MM.1S (cell line): ENCODE data around the gene RPH3AL.

ENCODE experiments used
- DNase-seq: peaks from one replicate; pipeline ENCODE4 v3.0.0-alpha.2; 2015
- H2AFZ ChIP-seq: fragments of 300-600 bp; sonication (generic); 2 replicates; pipeline ENCODE4 v1.6.0; 2016; ENCODE audit warnings: antibody characterized with exemption, low read length
- H3F3A ChIP-seq: fragments of 300-600 bp; sonication (generic); 2 replicates; pipeline ENCODE4 v1.6.1; 2016; ENCODE audit warnings: mild to moderate bottlenecking, antibody characterized with exemption, low read length, moderate library complexity, mixed read lengths; ENCODE audit not compliant: insufficient read depth
- H3K27ac ChIP-seq: fragments of 300-600 bp; sonication (generic); 2 replicates; pipeline ENCODE4 v1.5.1; 2016; ENCODE audit warnings: mild to moderate bottlenecking, low read length
- H3K27me3 ChIP-seq: fragments of 300-600 bp; sonication (generic); replicated peaks from 2 replicates; pipeline ENCODE4 v1.6.0; 2016; ENCODE audit warnings: low read length; ENCODE audit not compliant: insufficient read depth
- H3K36me3 ChIP-seq: fragments of 300-600 bp; sonication (generic); replicated peaks from 2 replicates; pipeline ENCODE4 v1.6.1; 2016; ENCODE audit warnings: mild to moderate bottlenecking, low read length, mixed read lengths; ENCODE audit not compliant: insufficient read depth
- H3K4me1 ChIP-seq: fragments of 300-600 bp; sonication (generic); 2 replicates; pipeline ENCODE4 v1.6.1; 2016; ENCODE audit warnings: low read length, mixed read lengths
- H3K4me2 ChIP-seq: fragments of 300-600 bp; sonication (generic); 2 replicates; pipeline ENCODE4 v1.6.0; 2016; ENCODE audit warnings: low read depth, low read length
- H3K4me3 ChIP-seq: fragments of 300-600 bp; sonication (generic); 2 replicates; pipeline ENCODE4 v1.5.1; 2016; ENCODE audit warnings: low read length, mixed read lengths
- H3K79me2 ChIP-seq: fragments of 300-600 bp; sonication (generic); 2 replicates; pipeline ENCODE4 v1.6.1; 2016; ENCODE audit warnings: mixed run types, low read length, mixed read lengths
- H3K9ac ChIP-seq: fragments of 300-600 bp; sonication (generic); 2 replicates; pipeline ENCODE4 v1.6.1; 2016; ENCODE audit warnings: low read length, mixed read lengths
- H3K9me2 ChIP-seq: fragments of 300-600 bp; sonication (generic); replicated peaks from 2 replicates; pipeline ENCODE4 v1.6.1; 2016; ENCODE audit warnings: mild to moderate bottlenecking, low read length, mixed read lengths; ENCODE audit not compliant: insufficient read depth
- H3K9me3 ChIP-seq: fragments of 300-600 bp; sonication (generic); replicated peaks from 2 replicates; pipeline ENCODE4 v1.6.1; 2016; ENCODE audit warnings: mild to moderate bottlenecking, low read length, mixed read lengths; ENCODE audit not compliant: insufficient read depth
- H4K20me1 ChIP-seq: fragments of 300-600 bp; sonication (generic); 2 replicates; pipeline ENCODE4 v1.6.1; 2016; ENCODE audit warnings: mild to moderate bottlenecking, low read length, moderate library complexity, mixed read lengths; ENCODE audit not compliant: insufficient read depth
- EZH2 ChIP-seq: fragments of 300-600 bp; sonication (generic); optimal IDR thresholded peaks from 2 replicates; pipeline ENCODE3; 2017; ENCODE audit warnings: low read depth, mild to moderate bottlenecking, antibody characterized with exemption, low read length, mixed read lengths
- EZH2phosphoT487 ChIP-seq: fragments of 300-600 bp; sonication (generic); IDR thresholded peaks from 2 replicates; pipeline ENCODE4 v1.6.1; 2018; ENCODE audit warnings: antibody characterized with exemption, low read length
- TF ChIP-seq, protein P1 (sequence below): fragments of 300-600 bp; sonication (generic); IDR thresholded peaks from 2 replicates; pipeline ENCODE4 v1.5.1; 2016; ENCODE audit warnings: antibody characterized with exemption, low read length, mixed read lengths

Gene RPH3AL

DNA sequence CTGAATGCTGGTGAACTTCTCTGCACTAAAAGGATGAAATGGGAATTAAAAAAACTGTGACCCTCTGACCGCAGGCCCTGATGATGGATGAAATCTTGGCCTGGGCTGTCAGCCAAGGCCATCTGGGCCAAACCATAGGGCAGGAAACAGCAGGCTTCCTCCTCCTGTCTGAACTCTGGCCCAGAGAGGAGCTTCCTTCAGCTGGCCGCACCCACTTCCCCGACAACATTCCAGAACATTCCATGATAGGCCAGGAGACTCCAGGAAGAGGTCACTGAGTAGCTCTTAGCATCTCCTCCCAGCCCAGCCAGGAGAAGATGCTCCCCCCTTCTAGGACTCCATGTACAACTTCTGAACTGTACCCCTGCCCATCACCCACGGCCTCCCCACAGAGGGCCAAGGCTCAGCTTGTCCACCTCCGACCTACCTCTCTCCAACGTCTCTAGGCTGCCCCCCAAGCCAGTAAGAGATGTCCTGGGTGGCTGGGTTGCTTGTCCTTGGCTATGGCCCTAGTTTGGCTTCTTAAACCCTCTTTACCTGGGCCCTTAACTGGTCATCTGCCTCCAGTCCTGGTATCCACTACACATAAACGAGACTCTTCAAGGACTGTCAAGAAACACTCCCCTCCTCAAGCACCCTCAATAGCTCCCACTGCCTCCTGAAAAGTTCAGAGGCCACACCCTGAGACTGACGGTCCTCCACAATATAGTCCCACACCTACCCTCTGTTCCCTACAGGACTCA lies 1.7 kb downstream of the RPH3AL start:
- Histone ChIP-seq H4K20me1 (no peaks in the 10 kb centered on the region), H3K79me2 (no peaks in the 10 kb centered on the region), H3K27me3 (peaks cover 71% of the 10 kb centered on the region), H2AFZ (no peak overlapping the region), H3K4me3 (no peak overlapping the region), H3K9me2 (no peaks in the 10 kb centered on the region), H3K4me1 (no peaks in the 10 kb centered on the region), H3F3A (no peaks in the 10 kb centered on the region), H3K27ac (no peak overlapping the region), H3K9me3 (no peaks in the 10 kb centered on the region), H3K36me3 (no peaks in the 10 kb centered on the region), H3K4me2 (no peak overlapping the region), H3K9ac (no peak overlapping the region)
- DNase-seq, result no peak
- TF ChIP-seq EZH2phosphoT487 (no peak), EZH2 (no peak)

DNA sequence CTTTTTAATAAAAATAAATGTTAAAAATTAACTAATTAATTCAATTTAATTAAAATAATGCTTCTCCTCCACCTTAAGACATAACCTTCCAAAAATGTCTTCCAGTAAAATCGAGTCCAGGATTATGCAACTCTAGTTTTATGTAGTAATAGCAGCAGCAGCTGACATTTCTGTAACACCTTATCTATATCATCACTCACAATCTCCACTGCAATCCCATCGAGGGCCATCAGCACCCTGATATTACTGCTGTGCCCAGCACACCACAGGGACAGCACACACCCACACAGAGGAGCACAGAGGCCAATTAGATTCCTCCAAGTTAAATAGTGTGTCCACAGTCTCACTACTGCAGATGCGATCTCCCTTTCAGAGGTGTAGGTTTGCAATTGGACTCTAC lies 2.9 kb downstream of the RPH3AL start:
- no peaks in the 10 kb centered on the region for H3K79me2 ChIP-seq
- H3K9me2 ChIP-seq, result no peaks in the 10 kb centered on the region
- no peaks in the 10 kb centered on the region for H3K9me3 ChIP-seq
- DNase-seq, result no peak
- H3K4me3 ChIP-seq, result no peak overlapping the region
- H3K27ac ChIP-seq, result no peak overlapping the region
- H4K20me1 ChIP-seq, result no peaks in the 10 kb centered on the region
- H2AFZ ChIP-seq, result no peak overlapping the region
- TF ChIP-seq, protein P1, sequence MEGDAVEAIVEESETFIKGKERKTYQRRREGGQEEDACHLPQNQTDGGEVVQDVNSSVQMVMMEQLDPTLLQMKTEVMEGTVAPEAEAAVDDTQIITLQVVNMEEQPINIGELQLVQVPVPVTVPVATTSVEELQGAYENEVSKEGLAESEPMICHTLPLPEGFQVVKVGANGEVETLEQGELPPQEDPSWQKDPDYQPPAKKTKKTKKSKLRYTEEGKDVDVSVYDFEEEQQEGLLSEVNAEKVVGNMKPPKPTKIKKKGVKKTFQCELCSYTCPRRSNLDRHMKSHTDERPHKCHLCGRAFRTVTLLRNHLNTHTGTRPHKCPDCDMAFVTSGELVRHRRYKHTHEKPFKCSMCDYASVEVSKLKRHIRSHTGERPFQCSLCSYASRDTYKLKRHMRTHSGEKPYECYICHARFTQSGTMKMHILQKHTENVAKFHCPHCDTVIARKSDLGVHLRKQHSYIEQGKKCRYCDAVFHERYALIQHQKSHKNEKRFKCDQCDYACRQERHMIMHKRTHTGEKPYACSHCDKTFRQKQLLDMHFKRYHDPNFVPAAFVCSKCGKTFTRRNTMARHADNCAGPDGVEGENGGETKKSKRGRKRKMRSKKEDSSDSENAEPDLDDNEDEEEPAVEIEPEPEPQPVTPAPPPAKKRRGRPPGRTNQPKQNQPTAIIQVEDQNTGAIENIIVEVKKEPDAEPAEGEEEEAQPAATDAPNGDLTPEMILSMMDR, result no peak
- TF ChIP-seq EZH2phosphoT487, result no peak
- no peak for TF ChIP-seq EZH2
- H3K4me1 ChIP-seq, result no peaks in the 10 kb centered on the region
- no peaks in the 10 kb centered on the region for H3F3A ChIP-seq
- peaks cover 72% of the 10 kb centered on the region for H3K27me3 ChIP-seq
- no peaks in the 10 kb centered on the region for H3K36me3 ChIP-seq
- no peak overlapping the region for H3K4me2 ChIP-seq
- no peak overlapping the region for H3K9ac ChIP-seq

DNA sequence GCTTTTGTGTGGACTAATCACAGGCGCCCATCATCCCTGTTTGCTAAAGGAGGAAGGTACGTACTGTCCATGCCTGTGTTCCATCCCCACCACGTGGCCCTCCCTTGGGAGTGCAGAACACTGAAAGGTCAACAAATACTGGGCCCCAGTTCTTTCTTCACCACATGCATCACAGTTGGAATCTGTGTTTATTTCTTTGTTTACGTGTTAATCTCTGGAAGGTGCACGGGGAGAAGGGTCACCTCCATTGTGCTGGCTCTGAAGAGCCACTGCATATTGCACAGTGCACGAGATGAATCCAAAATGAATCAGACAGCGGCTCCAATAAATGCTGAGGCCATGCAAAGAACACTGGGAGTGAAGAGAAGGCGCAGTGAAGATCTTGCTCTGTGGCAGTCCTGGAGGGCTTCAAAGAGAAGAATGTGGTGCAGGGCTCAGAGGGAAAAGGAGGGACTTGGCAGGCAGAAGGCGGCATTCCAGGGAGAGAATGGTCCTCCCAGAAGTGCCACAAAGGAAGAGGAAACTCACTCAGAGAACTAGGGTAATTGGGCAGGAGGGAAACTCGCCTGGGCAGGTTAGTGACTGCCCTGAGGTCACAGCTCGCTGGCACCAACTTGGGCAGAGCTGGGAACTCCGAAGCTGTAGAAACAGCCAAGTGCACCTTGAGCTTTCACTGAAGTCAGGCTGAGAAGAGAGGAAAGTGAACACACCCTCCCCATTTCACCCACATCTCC lies 3.7 kb downstream of the RPH3AL start:
- H3K9me3 ChIP-seq, result no peaks in the 10 kb centered on the region
- H3K4me3 ChIP-seq, result no peak overlapping the region
- no peaks in the 10 kb centered on the region for H3F3A ChIP-seq
- H3K4me2 ChIP-seq, result no peak overlapping the region
- no peak overlapping the region for H3K9ac ChIP-seq
- H3K36me3 ChIP-seq, result no peaks in the 10 kb centered on the region
- no peaks in the 10 kb centered on the region for H3K79me2 ChIP-seq
- no peak overlapping the region for H3K27ac ChIP-seq
- H4K20me1 ChIP-seq, result no peaks in the 10 kb centered on the region
- TF ChIP-seq EZH2phosphoT487, result no peak
- TF ChIP-seq EZH2, result no peak
- TF ChIP-seq, protein P1, result no peak
- DNase-seq, result no peak
- no peaks in the 10 kb centered on the region for H3K9me2 ChIP-seq
- H3K27me3 ChIP-seq, result peaks cover 72% of the 10 kb centered on the region
- no peak overlapping the region for H2AFZ ChIP-seq
- no peaks in the 10 kb centered on the region for H3K4me1 ChIP-seq
